ENCODE data around the gene KCNMB2. TPM values are rescaled to one million over a fixed set of nuclear protein-coding genes. Genes with fewer than 3 reads are reported as not detected.

KCNMB2 gene
- total RNA-seq, 6 experiments from 2014 or later, result not detected

- 70% methylated on average over 3 of the region's 3 CpGs for WGBS (ENCODE audit: insufficient coverage, low coverage, low lambda C conversion rate, missing lambda C conversion rate)
- Histone ChIP-seq H3K9me3 (no peaks in the 10 kb centered on the region), H3K36me3 (no peaks in the 10 kb centered on the region), H3K27ac (no peak overlapping the region), H3K4me3 (no peak overlapping the region), H3K4me1 (no peaks in the 10 kb centered on the region), H3K27me3 (no peaks in the 10 kb centered on the region)
- intact Hi-C loops (cut with DNase I), result no loop called here
- DNase-seq (no peak), ATAC-seq (no peak)
- TF ChIP-seq POLR2A (IDR thresholded peaks at IDR 0.05), result no peak
- no peak for TF ChIP-seq CTCF (IDR thresholded peaks at IDR 0.05)
Measured at GRCh38 chr3:178492491-178492890, 43.7 kb upstream of the KCNMB2 start.

GRCh38 chr3:178494386-178494785 lies 41.9 kb upstream of the KCNMB2 start:
- intact Hi-C loops (cut with DNase I), result no loop called here
- DNase-seq (no peak), ATAC-seq (no peak)

GRCh38 chr3:178496911-178497310 lies 39.3 kb upstream of the KCNMB2 start:
- ATAC-seq (no peak), DNase-seq (no peak)
- Histone ChIP-seq H3K36me3 (no peaks in the 10 kb centered on the region), H3K27ac (no peak overlapping the region), H3K4me1 (no peaks in the 10 kb centered on the region), H3K9me3 (no peaks in the 10 kb centered on the region), H3K27me3 (no peaks in the 10 kb centered on the region), H3K4me3 (no peak overlapping the region)
- TF ChIP-seq POLR2A (IDR thresholded peaks at IDR 0.05), result no peak
- TF ChIP-seq CTCF (IDR thresholded peaks at IDR 0.05), result no peak
- intact Hi-C loops (cut with DNase I), result no loop called here
- 88% methylated on average over 1 of the region's 1 CpG for WGBS (ENCODE audit: insufficient coverage, low coverage, low lambda C conversion rate, missing lambda C conversion rate)

More at GRCh38 chr3:178494386-178494785, 41.9 kb upstream of the KCNMB2 start:
- WGBS (ENCODE audit: insufficient coverage, low coverage, low lambda C conversion rate, missing lambda C conversion rate), result 53% methylated on average over 6 of the region's 6 CpGs
- Histone ChIP-seq H3K4me3 (no peak overlapping the region), H3K27me3 (no peaks in the 10 kb centered on the region), H3K9me3 (no peaks in the 10 kb centered on the region), H3K4me1 (no peaks in the 10 kb centered on the region), H3K36me3 (no peaks in the 10 kb centered on the region), H3K27ac (no peak overlapping the region)
- TF ChIP-seq CTCF (IDR thresholded peaks at IDR 0.05), result no peak

- no peaks in the 10 kb centered on the region for H3K9me3 ChIP-seq
- TF ChIP-seq CTCF (IDR thresholded peaks at IDR 0.05) (no peak), POLR2A (IDR thresholded peaks at IDR 0.05) (no peak)
- no peaks in the 10 kb centered on the region for H3K36me3 ChIP-seq
- DNase-seq, result no peak
- H3K4me1 ChIP-seq, result no peaks in the 10 kb centered on the region
- H3K27me3 ChIP-seq, result no peaks in the 10 kb centered on the region
- no peak for ATAC-seq
- 19% methylated on average over 2 of the region's 2 CpGs for WGBS (ENCODE audit: insufficient coverage, low coverage, low lambda C conversion rate, missing lambda C conversion rate)
- H3K4me3 ChIP-seq, result no peak overlapping the region
- H3K27ac ChIP-seq, result no peak overlapping the region
- intact Hi-C loops (cut with DNase I), result no loop called here
Measured at GRCh38 chr3:178498871-178499270, 37.4 kb upstream of the KCNMB2 start.

GRCh38 chr3:178500631-178501030 lies 35.6 kb upstream of the KCNMB2 start:
- Histone ChIP-seq H3K36me3 (no peaks in the 10 kb centered on the region), H3K4me1 (no peaks in the 10 kb centered on the region), H3K4me3 (no peak overlapping the region), H3K27me3 (no peaks in the 10 kb centered on the region), H3K9me3 (no peaks in the 10 kb centered on the region), H3K27ac (no peak overlapping the region)
- intact Hi-C loops (cut with DNase I), result no loop called here
- ATAC-seq (no peak), DNase-seq (no peak)
- WGBS (ENCODE audit: insufficient coverage, low coverage, low lambda C conversion rate, missing lambda C conversion rate), result 79% methylated on average over 8 of the region's 9 CpGs
- TF ChIP-seq CTCF (IDR thresholded peaks at IDR 0.05) (no peak), POLR2A (IDR thresholded peaks at IDR 0.05) (no peak)

Measured in right lobe of liver (tissue), 6 donors.